Aorta (tissue), 5 donors: ENCODE results near the gene FOLR3. TPM values are rescaled to one million over a fixed set of nuclear protein-coding genes. Genes with fewer than 3 reads are reported as not detected.
"Not testable (repeated sequence)": the region's sequence is repeated elsewhere in the genome, so short reads cannot be mapped to it uniquely, and the experiment has no call there.

ENCODE experiments used
- ATAC-seq: fragments of 200-7000 bp; cut with Tn5 transposase; one replicate; pipeline ENCODE4 v1.9.1; 2022; ENCODE audit warnings: moderate library complexity; ENCODE audit not compliant: low FRiP score
- DNase-seq, 2 donors: peaks; one replicate each; pipeline ENCODE4 v3.0.0-alpha.2; 2020
- H3K27ac ChIP-seq, 2 donors: one replicate each; pipeline ENCODE4 v1.5.1; 2013; ENCODE audit warnings: low read length in 2 of 2, mild to moderate bottlenecking in 2 of 2, moderate library complexity in 2 of 2, control low read depth in 1 of 2, inconsistent platforms in 1 of 2, low read depth in 1 of 2
- H3K27me3 ChIP-seq, 2 donors: one replicate each; pipeline ENCODE4 v1.6.1; 2013; ENCODE audit warnings: control low read depth in 1 of 2, low read length in 1 of 2, mild to moderate bottlenecking in 1 of 2, moderate library complexity in 1 of 2; ENCODE audit not compliant: insufficient read depth in 2 of 2, control insufficient read depth in 1 of 2
- H3K36me3 ChIP-seq, 2 donors: one replicate each; pipeline ENCODE4 v1.6.1; 2013; ENCODE audit warnings: control low read depth in 1 of 2, low read length in 1 of 2, mild to moderate bottlenecking in 1 of 2; ENCODE audit not compliant: insufficient read depth in 2 of 2, control insufficient read depth in 1 of 2
- H3K4me1 ChIP-seq, 2 donors: one replicate each; pipeline ENCODE4 v1.6.1; 2013; ENCODE audit warnings: low read length in 2 of 2, control low read depth in 1 of 2, mild to moderate bottlenecking in 1 of 2, moderate library complexity in 1 of 2; ENCODE audit not compliant: insufficient read depth in 2 of 2, control insufficient read depth in 1 of 2
- H3K4me3 ChIP-seq, 2 donors: one replicate each; pipeline ENCODE4 v1.5.1; 2013; ENCODE audit warnings: low read length in 2 of 2, control low read depth in 1 of 2, mild to moderate bottlenecking in 1 of 2
- H3K9me3 ChIP-seq: one replicate; pipeline ENCODE4 v1.6.1; 2013; ENCODE audit warnings: mild to moderate bottlenecking, low read length; ENCODE audit not compliant: control insufficient read depth
- WGBS, 2 donors: extraction: QIAGEN DNeasy Blood & Tissue Kit; methylation state at CpG; one replicate each; pipeline ENCODE4 v1.1.7; 2013; 5-methylcytosine and 5-hydroxymethylcytosine counted together
- intact Hi-C, 2 donors: fragments of 100-400 bp; cut with DNase I; formaldehyde crosslinking; loops; one replicate each; pipeline versions ENCODE4 v1.14.2 to v1.15.0; 2022
- long read RNA-seq, 2 donors: library from polyadenylated mRNA; unstranded; transcript quantifications; one replicate each; pipeline ENCODE4 v2.0.0, GENCODE V29; 2020 to 2021
- polyA plus RNA-seq, 2 donors: library from polyadenylated mRNA; stranded (reverse); fragments of 200-250 nt; gene quantifications; one replicate each; pipeline ENCODE4 v1.2.3, GENCODE V29; 2013
- total RNA-seq, 2 donors: library from RNA; stranded (reverse); fragmentation: NEBNext Ultra II Directional; extraction: Animal tissue kit (Norgen Biotek cat#: 25700); gene quantifications; one replicate each; pipeline ENCODE4 v1.2.1, GENCODE V29; 2021
- donor health status: healthy with polysubstance abuse.
- donor health status: Bipolar disorder and iron deficiency.
- donor health status: DM: no; HTN: no; CAD: no.
- donor health status: DM: no; HTN: no; CAD: no.
- donor health status: DM: yes; HTN: yes; CAD: no.

FOLR3 gene
- total RNA-seq (1 to 10 TPM in 1 of 2 donors, not detected in 1; 4.7 TPM), polyA plus RNA-seq (not detected)
- long read RNA-seq, donor 1, result 0 reads
- long read RNA-seq, donor 2, result 0 reads

- DNase-seq, H3K4me3 ChIP-seq, ATAC-seq, H3K27ac ChIP-seq, H3K27me3 ChIP-seq, H3K4me1 ChIP-seq, H3K9me3 ChIP-seq, H3K36me3 ChIP-seq, intact Hi-C loops: not testable (repeated sequence)
- whole genome bisulfite sequencing, 2 donors, result 81 to 94% methylated on average over 4 of the region's 4 CpGs
These were observed at the start of gene FOLR3 for GRCh38 chr11:72135473-72135872. Gene FOLR3, plus strand, starts transcription at chr11:72135725. Its CDS starts 228 bp downstream, at chr11:72135953.

- no peaks in the 10 kb centered on the region for H3K4me1 ChIP-seq
- no peak for ATAC-seq
- H3K27me3 ChIP-seq, result no peaks in the 10 kb centered on the region
- 82 to 90% methylated on average over 4 of the region's 4 CpGs for WGBS, 2 donors
- no peak overlapping the region for H3K27ac ChIP-seq
- no peaks in the 10 kb centered on the region for H3K9me3 ChIP-seq
- H3K36me3 ChIP-seq, result peaks cover 0 to 6% of the 10 kb centered on the region in 2 donors
- intact Hi-C loops, result loop anchor here in 1 of 2 donors (2.0 kb wide), 1 partner anchor 111 kb away; no protein-coding TSS in a partner anchor
- no peak for DNase-seq
- H3K4me3 ChIP-seq, result no peak overlapping the region
These were observed 47.3 kb upstream of the FOLR3 start for GRCh38 chr11:72088076-72088808.

GRCh38 chr11:72091292-72091691 lies 44.2 kb upstream of the FOLR3 start:
- Histone ChIP-seq H3K27ac (no peak overlapping the region), H3K9me3 (no peaks in the 10 kb centered on the region), H3K36me3 (peaks cover 1 to 6% of the 10 kb centered on the region in 2 donors), H3K4me1 (no peaks in the 10 kb centered on the region), H3K27me3 (no peaks in the 10 kb centered on the region), H3K4me3 (no peak overlapping the region)
- DNase-seq (peak; percentile 78 to 80), ATAC-seq (peak; percentile 89)
- WGBS, 2 donors, result 44 to 49% methylated on average over 4 of the region's 4 CpGs
- intact Hi-C loops, result loop anchor here (1.0 kb wide), 1 partner anchor 66 kb away; no protein-coding TSS in a partner anchor

- Histone ChIP-seq H3K4me3 (no peak overlapping the region), H3K36me3 (peaks cover 0 to 7% of the 10 kb centered on the region in 2 donors), H3K4me1 (no peaks in the 10 kb centered on the region), H3K9me3 (no peaks in the 10 kb centered on the region), H3K27ac (no peak overlapping the region), H3K27me3 (no peaks in the 10 kb centered on the region)
- ATAC-seq (no peak), DNase-seq (no peak)
- intact Hi-C loops, result no loop called here
- WGBS, 2 donors, result 94 to 97% methylated on average over 3 of the region's 3 CpGs
These were observed 36.8 kb upstream of the FOLR3 start for GRCh38 chr11:72098741-72099140.

GRCh38 chr11:72100009-72100408 lies 35.5 kb upstream of the FOLR3 start:
- Histone ChIP-seq H3K9me3 (no peaks in the 10 kb centered on the region), H3K36me3 (peaks cover 0 to 5% of the 10 kb centered on the region in 2 donors), H3K27ac (no peak overlapping the region), H3K4me3 (no peak overlapping the region), H3K4me1 (no peaks in the 10 kb centered on the region), H3K27me3 (no peaks in the 10 kb centered on the region)
- ATAC-seq (no peak), DNase-seq (no peak)
- 79 to 83% methylated on average over 3 of the region's 3 CpGs for WGBS, 2 donors
- intact Hi-C loops, result no loop called here

- intact Hi-C loops, result no loop called here
- 83 to 92% methylated on average over 1 of the region's 1 CpG for WGBS, 2 donors
- H3K4me3 ChIP-seq, result no peak overlapping the region
These were observed 35.1 kb upstream of the FOLR3 start for GRCh38 chr11:72100462-72100861.

GRCh38 chr11:72102162-72102561 lies 33.4 kb upstream of the FOLR3 start:
- DNase-seq (no peak), ATAC-seq (no peak)
- H3K27ac ChIP-seq, result no peak overlapping the region
- peaks cover 0 to 5% of the 10 kb centered on the region in 2 donors for H3K36me3 ChIP-seq
- H3K4me1 ChIP-seq, result no peaks in the 10 kb centered on the region
- H3K9me3 ChIP-seq, result no peaks in the 10 kb centered on the region
- H3K4me3 ChIP-seq, result peak overlapping the region; percentile 63 to 70
- no peaks in the 10 kb centered on the region for H3K27me3 ChIP-seq
- 51 to 56% methylated on average over 4 of the region's 4 CpGs for WGBS, 2 donors
- intact Hi-C loops, result loop anchor here in 1 of 2 donors (2.0 kb wide), 1 partner anchor 19 kb away; no protein-coding TSS in a partner anchor

More at GRCh38 chr11:72100462-72100861, 35.1 kb upstream of the FOLR3 start:
- H3K36me3 ChIP-seq, result peaks cover 0 to 5% of the 10 kb centered on the region in 2 donors
- H3K9me3 ChIP-seq, result no peaks in the 10 kb centered on the region
- H3K27me3 ChIP-seq, result no peaks in the 10 kb centered on the region
- ATAC-seq (no peak), DNase-seq (no peak)
- no peak overlapping the region for H3K27ac ChIP-seq
- H3K4me1 ChIP-seq, result no peaks in the 10 kb centered on the region

GRCh38 chr11:72102631-72102945 lies 32.9 kb upstream of the FOLR3 start:
- no peak for ATAC-seq
- no peaks in the 10 kb centered on the region for H3K4me1 ChIP-seq
- intact Hi-C loops, result loop anchor here in 1 of 2 donors (2.0 kb wide), 1 partner anchor 20 kb away; no protein-coding TSS in a partner anchor

More at GRCh38 chr11:72102631-72102945, 32.9 kb upstream of the FOLR3 start:
- H3K36me3 ChIP-seq, result peaks cover 0 to 5% of the 10 kb centered on the region in 2 donors
- no peak for DNase-seq
- peak overlapping the region; percentile 63 to 70 for H3K4me3 ChIP-seq
- no peaks in the 10 kb centered on the region for H3K9me3 ChIP-seq
- peak overlapping the region; percentile 79 to 85 for H3K27ac ChIP-seq
- H3K27me3 ChIP-seq, result no peaks in the 10 kb centered on the region
- WGBS, 2 donors, result 3 to 4% methylated on average over 9 of the region's 9 CpGs
